MCF 10A (cell line): Measurements from ENCODE around the gene BMAL1. TPM values are rescaled to one million over a fixed set of nuclear protein-coding genes. Genes with fewer than 3 reads are reported as not detected.

Experiments used
- BruUV-seq: library from RNA; stranded (reverse); fragments of 400-500 nt; replicated peaks from 2 replicates; lab custom pipeline; 2021; lab: Mats Ljungman, UMichigan
- CTCF ChIA-PET: fragments of 300-600 bp; sonication (Branson Sonifier 250); formaldehyde crosslinking; extraction: SDS; loops from one replicate; lab custom pipeline; 2021; ENCODE audit warnings: antibody characterized with exemption, inconsistent platforms; lab: Yijun Ruan, JAX
- POLR2A ChIA-PET: fragments of 300-600, 350-650 bp; sonication (Branson Sonifier 250); formaldehyde crosslinking; extraction: SDS; loops from one replicate; lab custom pipeline; 2020; ENCODE audit warnings: antibody characterized with exemption, inconsistent platforms; lab: Yijun Ruan, JAX
- DNase-seq: peaks from one replicate; pipeline ENCODE4 v3.0.0-alpha.2; 2018; ENCODE audit not compliant: unreplicated experiment
- H3K27ac Mint-ChIP-seq: one replicate; pipeline ENCODE4 v1.8.0; 2022; ENCODE audit warnings: mild to moderate bottlenecking, low read depth, mixed read lengths; ENCODE audit not compliant: unreplicated experiment
- H3K27me3 Mint-ChIP-seq: one replicate; pipeline ENCODE4 v1.8.0; 2022; ENCODE audit warnings: mixed read lengths; ENCODE audit not compliant: insufficient read depth, unreplicated experiment
- H3K36me3 Mint-ChIP-seq: one replicate; pipeline ENCODE4 v1.8.0; 2022; ENCODE audit warnings: mild to moderate bottlenecking, moderate library complexity, mixed read lengths; ENCODE audit not compliant: insufficient read depth, unreplicated experiment
- H3K4me1 Mint-ChIP-seq: one replicate; pipeline ENCODE4 v1.8.0; 2022; ENCODE audit warnings: mixed read lengths; ENCODE audit not compliant: insufficient read depth, unreplicated experiment
- H3K4me3 Mint-ChIP-seq: one replicate; pipeline ENCODE4 v1.8.0; 2022; ENCODE audit warnings: mild to moderate bottlenecking, moderate library complexity, mixed read lengths; ENCODE audit not compliant: unreplicated experiment
- H3K9me3 Mint-ChIP-seq: one replicate; pipeline ENCODE4 v1.8.0; 2022; ENCODE audit warnings: mixed read lengths; ENCODE audit not compliant: unreplicated experiment
- CTCF ChIP-seq: fragments of 200-600 bp; IDR thresholded peaks from one replicate; pipeline ENCODE4 v1.8.0; 2022; ENCODE audit warnings: antibody characterized with exemption, mild to moderate bottlenecking; ENCODE audit not compliant: unreplicated experiment
- intact Hi-C: fragments of 100-400 bp; cut with micrococcal nuclease; formaldehyde crosslinking; loops from 2 replicates; pipeline ENCODE4 v1.14.1; 2022
- total RNA-seq: library from RNA; stranded (reverse); gene quantifications from 2 replicates; pipeline ENCODE4 v1.2.3, GENCODE V29; 2022

BMAL1 gene
- total RNA-seq, 1 experiment from 2014 or later, result 88.4 TPM

GRCh38 chr11:13333456-13333957, 55.9 kb downstream of the BMAL1 start:
- ChIA-PET POLR2A (interaction anchor here (1.4 to 14.0 kb wide), 6 partner anchors 17 to 124 kb away, joined by 4 to 204 read pairs (median 16); no protein-coding TSS in a partner anchor), CTCF (interaction anchor here (0.6 to 10.7 kb wide), 6 partner anchors 12 to 122 kb away, joined by 3 to 311 read pairs (median 20); no protein-coding TSS in a partner anchor)
- peaks cover 6% of the 10 kb centered on the region for H3K36me3 Mint-ChIP-seq
- no peaks in the 10 kb centered on the region for H3K9me3 Mint-ChIP-seq
- no TSS peak for BruUV-seq
- peak overlapping the region; percentile 76 for H3K27ac Mint-ChIP-seq
- peaks cover 54% of the 10 kb centered on the region for H3K4me1 Mint-ChIP-seq
- H3K27me3 Mint-ChIP-seq, result no peaks in the 10 kb centered on the region
- no peak for TF ChIP-seq CTCF
- peak; percentile 84 for DNase-seq
- peak overlapping the region; percentile 17 for H3K4me3 Mint-ChIP-seq
- intact Hi-C loops, result no loop called here

GRCh38 chr11:13334034-13334786, 56.6 kb downstream of the BMAL1 start:
- Mint-ChIP-seq H3K36me3 (peaks cover 6% of the 10 kb centered on the region), H3K4me3 (no peak overlapping the region), H3K27ac (peak overlapping the region; percentile 76), H3K9me3 (no peaks in the 10 kb centered on the region), H3K4me1 (peaks cover 60% of the 10 kb centered on the region), H3K27me3 (no peaks in the 10 kb centered on the region)
- ChIA-PET CTCF (interaction anchor here (0.6 to 10.7 kb wide), 25 partner anchors 8 to 1831 kb away, joined by 3 to 311 read pairs (median 5); no protein-coding TSS in a partner anchor), POLR2A (interaction anchor here (0.7 to 14.0 kb wide), 8 partner anchors 18 to 124 kb away, joined by 3 to 204 read pairs (median 5); no protein-coding TSS in a partner anchor)
- peak; percentile 39 for DNase-seq
- intact Hi-C loops, result loop anchor here (2.0 kb wide), 2 partner anchors 55 to 73 kb away; no protein-coding TSS in a partner anchor
- TF ChIP-seq CTCF, result no peak
- BruUV-seq, result no TSS peak

- peaks cover 62% of the 10 kb centered on the region for H3K4me1 Mint-ChIP-seq
- peak; percentile 73 for TF ChIP-seq CTCF
Observed at GRCh38 chr11:13335319-13335718, 57.7 kb downstream of the BMAL1 start.

More at GRCh38 chr11:13335319-13335718, 57.7 kb downstream of the BMAL1 start:
- CTCF ChIA-PET, result interaction anchor here (0.6 to 10.7 kb wide), 41 partner anchors 8 to 371 kb away, joined by 3 to 311 read pairs (median 4); no protein-coding TSS in a partner anchor
- POLR2A ChIA-PET, result interaction anchor here (0.6 to 14.0 kb wide), 10 partner anchors 22 to 127 kb away, joined by 3 to 204 read pairs (median 6); no protein-coding TSS in a partner anchor
- intact Hi-C loops, result loop anchor here (1.0 to 2.0 kb wide), 5 partner anchors 57 to 125 kb away; no protein-coding TSS in a partner anchor
- DNase-seq, result peak; percentile 88
- BruUV-seq, result no TSS peak
- Mint-ChIP-seq H3K9me3 (no peaks in the 10 kb centered on the region), H3K36me3 (peaks cover 8% of the 10 kb centered on the region), H3K27me3 (no peaks in the 10 kb centered on the region), H3K27ac (peak overlapping the region; percentile 20), H3K4me3 (no peak overlapping the region)
